Astrocyte (in vitro differentiated cells and primary cell): ENCODE data around the gene PBX1.

Source experiments
- EZH2 ChIP-seq: IDR thresholded peaks from 2 replicates; pipeline ENCODE4 v1.6.1; 2012; ENCODE audit warnings: mild to moderate bottlenecking, low read length, inconsistent platforms; ENCODE audit not compliant: insufficient read depth
- TF ChIP-seq, protein P1 (sequence below): IDR thresholded peaks from 2 replicates; pipeline ENCODE4 v1.5.1; 2011; ENCODE audit warnings: low read depth, mild to moderate bottlenecking, inconsistent platforms, low read length, moderate library complexity; ENCODE audit not compliant: insufficient read depth

DNA sequence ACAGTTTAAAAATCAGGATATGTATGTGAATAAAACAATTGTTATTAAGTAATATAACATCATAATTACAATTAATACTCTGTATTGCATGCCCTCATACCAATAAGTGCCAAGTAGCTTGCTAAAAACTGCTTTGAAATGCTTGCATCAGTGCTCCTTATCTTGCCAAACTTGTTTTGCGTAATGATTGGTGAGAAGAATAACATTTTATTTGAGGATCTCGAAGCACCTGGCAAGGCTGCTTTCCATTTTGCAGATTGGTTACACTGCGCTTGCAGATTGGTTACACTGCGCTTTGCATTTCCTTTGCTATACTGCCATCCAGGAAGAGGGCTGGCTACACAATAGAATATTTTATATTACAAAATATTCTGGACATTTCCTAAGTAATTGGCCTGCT lies 1.7 kb upstream of the PBX1 start:
- TF ChIP-seq, protein P1, sequence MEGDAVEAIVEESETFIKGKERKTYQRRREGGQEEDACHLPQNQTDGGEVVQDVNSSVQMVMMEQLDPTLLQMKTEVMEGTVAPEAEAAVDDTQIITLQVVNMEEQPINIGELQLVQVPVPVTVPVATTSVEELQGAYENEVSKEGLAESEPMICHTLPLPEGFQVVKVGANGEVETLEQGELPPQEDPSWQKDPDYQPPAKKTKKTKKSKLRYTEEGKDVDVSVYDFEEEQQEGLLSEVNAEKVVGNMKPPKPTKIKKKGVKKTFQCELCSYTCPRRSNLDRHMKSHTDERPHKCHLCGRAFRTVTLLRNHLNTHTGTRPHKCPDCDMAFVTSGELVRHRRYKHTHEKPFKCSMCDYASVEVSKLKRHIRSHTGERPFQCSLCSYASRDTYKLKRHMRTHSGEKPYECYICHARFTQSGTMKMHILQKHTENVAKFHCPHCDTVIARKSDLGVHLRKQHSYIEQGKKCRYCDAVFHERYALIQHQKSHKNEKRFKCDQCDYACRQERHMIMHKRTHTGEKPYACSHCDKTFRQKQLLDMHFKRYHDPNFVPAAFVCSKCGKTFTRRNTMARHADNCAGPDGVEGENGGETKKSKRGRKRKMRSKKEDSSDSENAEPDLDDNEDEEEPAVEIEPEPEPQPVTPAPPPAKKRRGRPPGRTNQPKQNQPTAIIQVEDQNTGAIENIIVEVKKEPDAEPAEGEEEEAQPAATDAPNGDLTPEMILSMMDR = no peak
- no peak for TF ChIP-seq EZH2
